GM12878 (cell line): ENCODE results near the gene HNRNPM. TPM values are rescaled to one million over a fixed set of nuclear protein-coding genes. Genes with fewer than 3 reads are reported as not detected.

ENCODE experiments used
- ATAC-seq: fragments of 200-7000 bp; cut with Tn5 transposase; 3 replicates; pipeline ENCODE4 v1.9.1; 2020; ENCODE audit warnings: mild to moderate bottlenecking, moderate library complexity
- BruUV-seq: library from RNA; stranded (reverse); fragments of 400-500 nt; replicated peaks from 2 replicates; lab custom pipeline; 2021; lab: Mats Ljungman, UMichigan
- CTCF ChIA-PET: fragments of 300-600 bp; sonication (Branson Sonifier 250); formaldehyde crosslinking; extraction: SDS; loops from one replicate; lab custom pipeline; 2021; ENCODE audit warnings: inconsistent platforms; lab: Yijun Ruan, JAX
- POLR2A ChIA-PET: fragments of 350-600 bp; formaldehyde crosslinking; extraction: SDS; loops from one replicate; lab custom pipeline; 2021; ENCODE audit warnings: inconsistent platforms; lab: Charles Lee
- RAD21 ChIA-PET: fragments of 300-600 bp; sonication (Branson Sonifier 250); formaldehyde crosslinking; loops from one replicate; lab custom pipeline; 2023; ENCODE audit warnings: antibody characterized with exemption; ENCODE audit not compliant: unreplicated experiment; lab: Charles Lee
- SMC1A ChIA-PET: fragments of 300-600 bp; sonication (Branson Sonifier 250); formaldehyde crosslinking; loops from one replicate; lab custom pipeline; 2023; ENCODE audit not compliant: unreplicated experiment, uncharacterized antibody; lab: Charles Lee
- DNase-seq: peaks from one replicate; pipeline ENCODE4 v3.0.0-alpha.2; 2011; ENCODE audit warnings: low read depth, low spot score
- FAIRE-seq: peaks from 3 replicates; lab custom pipeline; 2011; peaks lifted over from hg19 to GRCh38; lab: Jason Lieb, UNC
- H2AFZ ChIP-seq: 2 replicates; pipeline ENCODE4 v1.6.0; 2011; ENCODE audit warnings: low read depth, low read length, control low read depth; ENCODE audit not compliant: control insufficient read depth
- H3K27ac ChIP-seq: 2 replicates; pipeline ENCODE4 v1.5.1; 2011; ENCODE audit warnings: control low read depth; ENCODE audit not compliant: control insufficient read depth, insufficient read depth
- H3K27me3 ChIP-seq, 2 experiments: replicated peaks in 1 of 2; 2 replicates each; pipeline versions ENCODE4 v1.6.0 to v1.6.1; 2011; ENCODE audit warnings: low read length in 1 of 2; ENCODE audit not compliant: control insufficient read depth in 2 of 2, insufficient read depth in 2 of 2
- H3K36me3 ChIP-seq, 2 experiments: 2 replicates each; pipeline ENCODE4 v1.5.1; 2011; ENCODE audit warnings: low read length in 1 of 2; ENCODE audit not compliant: control insufficient read depth in 2 of 2, insufficient read depth in 2 of 2
- H3K4me1 ChIP-seq: 2 replicates; pipeline ENCODE4 v1.6.1; 2011; ENCODE audit warnings: mild to moderate bottlenecking, low read length, moderate library complexity, mixed read lengths; ENCODE audit not compliant: control insufficient read depth, insufficient read depth
- H3K4me2 ChIP-seq: 2 replicates; pipeline ENCODE4 v1.6.0; 2011; ENCODE audit warnings: control low read depth; ENCODE audit not compliant: control insufficient read depth, insufficient read depth
- H3K4me3 ChIP-seq: fragments of 200-600 bp; sonication (generic); 2 replicates; pipeline ENCODE4 v1.5.1; 2016
- H3K79me2 ChIP-seq: 2 replicates; pipeline ENCODE4 v1.6.0; 2011; ENCODE audit warnings: low read length; ENCODE audit not compliant: control insufficient read depth, insufficient read depth
- H3K9ac ChIP-seq: 2 replicates; pipeline ENCODE4 v1.8.0; 2011; ENCODE audit warnings: low read length, control low read depth, mixed read lengths; ENCODE audit not compliant: control insufficient read depth, insufficient read depth
- H3K9me3 ChIP-seq: replicated peaks from 3 replicates; pipeline ENCODE4 v1.5.1; 2011; ENCODE audit warnings: mild to moderate bottlenecking, low read length; ENCODE audit not compliant: control insufficient read depth, insufficient read depth
- H4K20me1 ChIP-seq: 2 replicates; pipeline ENCODE4 v1.6.0; 2011; ENCODE audit not compliant: control insufficient read depth, insufficient read depth
- BCL11A ChIP-seq: IDR thresholded peaks from 2 replicates; pipeline ENCODE4 v1.6.1; 2011; ENCODE audit warnings: low read depth, low read length
- CBX3 ChIP-seq: fragments of 200-600 bp; sonication (generic); IDR thresholded peaks from 2 replicates; pipeline ENCODE4 v1.6.1; 2016; ENCODE audit warnings: low read depth, borderline replicate concordance
- CBX5 ChIP-seq: sonication (generic); IDR thresholded peaks from 2 replicates; pipeline ENCODE4 v1.6.1; 2016; ENCODE audit warnings: low read depth, moderate library complexity, mild to moderate bottlenecking, inconsistent platforms
- EED ChIP-seq: sonication (generic); IDR thresholded peaks from 2 replicates; pipeline ENCODE4 v1.6.1; 2016; ENCODE audit warnings: antibody characterized with exemption, low read depth
- KAT2A ChIP-seq: conservative IDR thresholded peaks from 2 replicates; pipeline ENCODE4 v1.6.1; 2011; ENCODE audit warnings: low read depth, low read length; ENCODE audit not compliant: control insufficient read depth
- POLR2AphosphoS2 ChIP-seq: IDR thresholded peaks from 2 replicates; pipeline ENCODE4 v1.6.1; 2011; ENCODE audit warnings: low read depth, mild to moderate bottlenecking, low read length, improper control_type of control experiment, moderate library complexity
- SIN3A ChIP-seq: IDR thresholded peaks from 2 replicates; pipeline ENCODE4 v1.6.1; 2012; ENCODE audit warnings: low read depth, low read length, improper control_type of control experiment
- SMAD1 ChIP-seq: fragments of 450-650 bp; IDR thresholded peaks from 2 replicates; pipeline ENCODE4 v1.6.1; 2018; ENCODE audit warnings: mild to moderate bottlenecking, low read depth; ENCODE audit not compliant: partially characterized antibody
- SMC3 ChIP-seq: IDR thresholded peaks from 2 replicates; pipeline ENCODE4 v1.6.1; 2011; ENCODE audit warnings: low read length, improper control_type of control experiment, borderline replicate concordance
- SRF ChIP-seq, 2 experiments: IDR thresholded peaks; 2 replicates each; pipeline ENCODE4 v1.6.1; 2011; ENCODE audit warnings: low read depth in 2 of 2, low read length in 2 of 2, mild to moderate bottlenecking in 1 of 2, moderate library complexity in 1 of 2
- TAF1 ChIP-seq: IDR thresholded peaks from 2 replicates; pipeline ENCODE4 v1.6.1; 2011; ENCODE audit warnings: mild to moderate bottlenecking, low read depth, low read length, borderline replicate concordance
- TARDBP ChIP-seq: IDR thresholded peaks from 2 replicates; pipeline ENCODE4 v1.6.1; 2016; ENCODE audit warnings: borderline replicate concordance
- ZNF217 ChIP-seq: fragments of 450-650 bp; IDR thresholded peaks from 2 replicates; pipeline ENCODE4 v1.6.1; 2017; ENCODE audit warnings: antibody characterized with exemption, mild to moderate bottlenecking
- ZSCAN29 ChIP-seq: fragments of 450-650 bp; IDR thresholded peaks from 2 replicates; pipeline ENCODE4 v1.6.1; 2017; ENCODE audit warnings: mild to moderate bottlenecking, moderate library complexity
- WGBS: methylation state at CpG from one replicate; pipeline ENCODE4 v1.1.6; 2016; ENCODE audit warnings: low lambda C conversion rate; ENCODE audit not compliant: insufficient replicate concordance, insufficient coverage; ENCODE audit errors: missing lambda C conversion rate; 5-methylcytosine and 5-hydroxymethylcytosine counted together
- in situ Hi-C: fragments of 300-500 bp; cut with MboI; formaldehyde crosslinking; loops from 9 replicates; pipeline ENCODE4 v1.14.3; 2018; ENCODE audit warnings: mixed read lengths
- intact Hi-C: fragments of 100-400 bp; cut with micrococcal nuclease; formaldehyde crosslinking; loops from one replicate; pipeline ENCODE4 v1.14.2; 2022; ENCODE audit not compliant: unreplicated experiment
- polyA plus RNA-seq, 11 experiments: library from polyadenylated mRNA; depleted of rRNA in 4 of 11; unstranded in 6 of 11; stranded (reverse) in 5 of 11; fragments of >200 nt; fragmentation: Nextera tagmentation in 4 of 11; fragmentation: Illumina TruSeq in 1 of 11; extraction: Ambion mirVana in 4 of 11; extraction: Trizol in 1 of 11; gene quantifications; 1 replicate in 1 of 11; 2 replicates in 10 of 11; pipeline versions ENCODE4 v1.2.1 to v1.2.3, GENCODE V29; 2011 to 2016; ENCODE audit warnings: inconsistent platforms in 2 of 11, missing spikeins in 2 of 11, low read depth in 1 of 11
- total RNA-seq, 4 experiments: library from RNA; depleted of rRNA in 3 of 4; stranded (reverse); fragments of >200 nt in 3 of 4; fragmentation: Illumina TruSeq in 1 of 4; extraction: Trizol in 1 of 4; gene quantifications; 2 replicates each; pipeline versions ENCODE4 v1.2.1 to v1.2.3, GENCODE V29; 2013 to 2021
- TF ChIP-seq, protein P1 (sequence below): fragments of 450-650 bp; conservative IDR thresholded peaks from 2 replicates; pipeline ENCODE4 v1.6.1; 2017; ENCODE audit warnings: mild to moderate bottlenecking, moderate library complexity
- TF ChIP-seq, protein P2 (sequence below): IDR thresholded peaks from 2 replicates; pipeline ENCODE4 v1.6.1; 2012; ENCODE audit warnings: mild to moderate bottlenecking, low read depth, low read length
- TF ChIP-seq, protein P3 (sequence below): fragments of 450-650 bp; IDR thresholded peaks from 2 replicates; pipeline ENCODE4 v1.6.1; 2017; ENCODE audit warnings: mild to moderate bottlenecking
- TF ChIP-seq, protein P4 (sequence below): IDR thresholded peaks from 2 replicates; pipeline ENCODE4 v1.6.1; 2011; ENCODE audit warnings: low read depth, low read length, improper control_type of control experiment, borderline replicate concordance

The HNRNPM gene
- total and polyA plus RNA-seq, 10 of the 15 experiments (the other 5 are each of a cell fraction or from before 2014, with no cell fraction given): 14.3 to 415 (median 198) TPM

GRCh38 chr19:8494158-8494557 is 49.4 kb downstream of the HNRNPM start:
- no peaks in the 10 kb centered on the region for H3K27me3 ChIP-seq
- intact Hi-C loops: no loop called here
- in situ Hi-C loops: no loop called here
- H3K9me3 ChIP-seq: no peaks in the 10 kb centered on the region
- ChIA-PET SMC1A (no interaction called here), RAD21 (no interaction called here), POLR2A (no interaction called here), CTCF (interaction anchor here (1.3 kb wide), 1 partner anchor 12 kb away, joined by 6 read pairs; no protein-coding TSS in a partner anchor)
- H3K4me1 ChIP-seq: no peaks in the 10 kb centered on the region
- no peak overlapping the region for H3K9ac ChIP-seq
- DNase-seq (no peak), FAIRE-seq (no peak), ATAC-seq (no peak)
- WGBS: 39% methylated on average over 7 of the region's 7 CpGs
- no peaks in the 10 kb centered on the region for H4K20me1 ChIP-seq
- H3K4me2 ChIP-seq: no peak overlapping the region
- BruUV-seq: no TSS peak
- no peak overlapping the region for H3K27ac ChIP-seq
- no peaks in the 10 kb centered on the region for H3K79me2 ChIP-seq
- H3K4me3 ChIP-seq: no peak overlapping the region
- peaks cover 0 to 2% of the 10 kb centered on the region in 2 experiments; a peak in 3 of 4 replicates for H3K36me3 ChIP-seq
- no peak overlapping the region; the same call in 1 of the 2 replicates for H2AFZ ChIP-seq
- TF ChIP-seq SMAD1 (no peak), BCL11A (no peak), KAT2A (no peak), SMC3 (no peak), SIN3A (no peak), ZNF217 (no peak), TARDBP (no peak), POLR2AphosphoS2 (no peak), CBX5 (no peak), EED (no peak), ZSCAN29 (no peak), CBX3 (no peak), TAF1 (no peak), SRF (IDR thresholded peaks at IDR 0.05; ENCODE audit: low read depth in 2 of 2, low read length in 2 of 2) (no peak)
- TF ChIP-seq, protein P1, sequence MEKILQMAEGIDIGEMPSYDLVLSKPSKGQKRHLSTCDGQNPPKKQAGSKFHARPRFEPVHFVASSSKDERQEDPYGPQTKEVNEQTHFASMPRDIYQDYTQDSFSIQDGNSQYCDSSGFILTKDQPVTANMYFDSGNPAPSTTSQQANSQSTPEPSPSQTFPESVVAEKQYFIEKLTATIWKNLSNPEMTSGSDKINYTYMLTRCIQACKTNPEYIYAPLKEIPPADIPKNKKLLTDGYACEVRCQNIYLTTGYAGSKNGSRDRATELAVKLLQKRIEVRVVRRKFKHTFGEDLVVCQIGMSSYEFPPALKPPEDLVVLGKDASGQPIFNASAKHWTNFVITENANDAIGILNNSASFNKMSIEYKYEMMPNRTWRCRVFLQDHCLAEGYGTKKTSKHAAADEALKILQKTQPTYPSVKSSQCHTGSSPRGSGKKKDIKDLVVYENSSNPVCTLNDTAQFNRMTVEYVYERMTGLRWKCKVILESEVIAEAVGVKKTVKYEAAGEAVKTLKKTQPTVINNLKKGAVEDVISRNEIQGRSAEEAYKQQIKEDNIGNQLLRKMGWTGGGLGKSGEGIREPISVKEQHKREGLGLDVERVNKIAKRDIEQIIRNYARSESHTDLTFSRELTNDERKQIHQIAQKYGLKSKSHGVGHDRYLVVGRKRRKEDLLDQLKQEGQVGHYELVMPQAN: no peak
- TF ChIP-seq, protein P2, sequence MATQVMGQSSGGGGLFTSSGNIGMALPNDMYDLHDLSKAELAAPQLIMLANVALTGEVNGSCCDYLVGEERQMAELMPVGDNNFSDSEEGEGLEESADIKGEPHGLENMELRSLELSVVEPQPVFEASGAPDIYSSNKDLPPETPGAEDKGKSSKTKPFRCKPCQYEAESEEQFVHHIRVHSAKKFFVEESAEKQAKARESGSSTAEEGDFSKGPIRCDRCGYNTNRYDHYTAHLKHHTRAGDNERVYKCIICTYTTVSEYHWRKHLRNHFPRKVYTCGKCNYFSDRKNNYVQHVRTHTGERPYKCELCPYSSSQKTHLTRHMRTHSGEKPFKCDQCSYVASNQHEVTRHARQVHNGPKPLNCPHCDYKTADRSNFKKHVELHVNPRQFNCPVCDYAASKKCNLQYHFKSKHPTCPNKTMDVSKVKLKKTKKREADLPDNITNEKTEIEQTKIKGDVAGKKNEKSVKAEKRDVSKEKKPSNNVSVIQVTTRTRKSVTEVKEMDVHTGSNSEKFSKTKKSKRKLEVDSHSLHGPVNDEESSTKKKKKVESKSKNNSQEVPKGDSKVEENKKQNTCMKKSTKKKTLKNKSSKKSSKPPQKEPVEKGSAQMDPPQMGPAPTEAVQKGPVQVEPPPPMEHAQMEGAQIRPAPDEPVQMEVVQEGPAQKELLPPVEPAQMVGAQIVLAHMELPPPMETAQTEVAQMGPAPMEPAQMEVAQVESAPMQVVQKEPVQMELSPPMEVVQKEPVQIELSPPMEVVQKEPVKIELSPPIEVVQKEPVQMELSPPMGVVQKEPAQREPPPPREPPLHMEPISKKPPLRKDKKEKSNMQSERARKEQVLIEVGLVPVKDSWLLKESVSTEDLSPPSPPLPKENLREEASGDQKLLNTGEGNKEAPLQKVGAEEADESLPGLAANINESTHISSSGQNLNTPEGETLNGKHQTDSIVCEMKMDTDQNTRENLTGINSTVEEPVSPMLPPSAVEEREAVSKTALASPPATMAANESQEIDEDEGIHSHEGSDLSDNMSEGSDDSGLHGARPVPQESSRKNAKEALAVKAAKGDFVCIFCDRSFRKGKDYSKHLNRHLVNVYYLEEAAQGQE: no peak
- TF ChIP-seq, protein P3, sequence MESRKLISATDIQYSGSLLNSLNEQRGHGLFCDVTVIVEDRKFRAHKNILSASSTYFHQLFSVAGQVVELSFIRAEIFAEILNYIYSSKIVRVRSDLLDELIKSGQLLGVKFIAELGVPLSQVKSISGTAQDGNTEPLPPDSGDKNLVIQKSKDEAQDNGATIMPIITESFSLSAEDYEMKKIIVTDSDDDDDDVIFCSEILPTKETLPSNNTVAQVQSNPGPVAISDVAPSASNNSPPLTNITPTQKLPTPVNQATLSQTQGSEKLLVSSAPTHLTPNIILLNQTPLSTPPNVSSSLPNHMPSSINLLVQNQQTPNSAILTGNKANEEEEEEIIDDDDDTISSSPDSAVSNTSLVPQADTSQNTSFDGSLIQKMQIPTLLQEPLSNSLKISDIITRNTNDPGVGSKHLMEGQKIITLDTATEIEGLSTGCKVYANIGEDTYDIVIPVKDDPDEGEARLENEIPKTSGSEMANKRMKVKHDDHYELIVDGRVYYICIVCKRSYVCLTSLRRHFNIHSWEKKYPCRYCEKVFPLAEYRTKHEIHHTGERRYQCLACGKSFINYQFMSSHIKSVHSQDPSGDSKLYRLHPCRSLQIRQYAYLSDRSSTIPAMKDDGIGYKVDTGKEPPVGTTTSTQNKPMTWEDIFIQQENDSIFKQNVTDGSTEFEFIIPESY: no peak
- TF ChIP-seq, protein P4, sequence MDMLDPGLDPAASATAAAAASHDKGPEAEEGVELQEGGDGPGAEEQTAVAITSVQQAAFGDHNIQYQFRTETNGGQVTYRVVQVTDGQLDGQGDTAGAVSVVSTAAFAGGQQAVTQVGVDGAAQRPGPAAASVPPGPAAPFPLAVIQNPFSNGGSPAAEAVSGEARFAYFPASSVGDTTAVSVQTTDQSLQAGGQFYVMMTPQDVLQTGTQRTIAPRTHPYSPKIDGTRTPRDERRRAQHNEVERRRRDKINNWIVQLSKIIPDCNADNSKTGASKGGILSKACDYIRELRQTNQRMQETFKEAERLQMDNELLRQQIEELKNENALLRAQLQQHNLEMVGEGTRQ: no peak
